HL-60/S4 (cell line): ENCODE data around the gene STK11IP.

Source experiments
- in situ Hi-C: fragments of 300-500 bp; cut with MboI; formaldehyde crosslinking; loops from 2 replicates; pipeline ENCODE4 v1.14.3; 2022; ENCODE audit warnings: low sequenced_read_pairs

STK11IP gene

GRCh38 chr2:219631406-219631891, 33.8 kb downstream of the STK11IP start:
- in situ Hi-C loops = no loop called here

GRCh38 chr2:219631904-219632759, 34.5 kb downstream of the STK11IP start:
- in situ Hi-C loops = no loop called here

- in situ Hi-C loops = no loop called here
These were observed 35.1 kb downstream of the STK11IP start for GRCh38 chr2:219632760-219633105.

- in situ Hi-C loops = no loop called here
These were observed 35.8 kb downstream of the STK11IP start for GRCh38 chr2:219633276-219634065.

GRCh38 chr2:219634171-219634940, 36.7 kb downstream of the STK11IP start:
- in situ Hi-C loops = no loop called here

- in situ Hi-C loops = no loop called here
These were observed 37.5 kb downstream of the STK11IP start for GRCh38 chr2:219634951-219635751.

- in situ Hi-C loops = no loop called here
These were observed 38.7 kb downstream of the STK11IP start for GRCh38 chr2:219636144-219636915.

GRCh38 chr2:219636941-219637841, 39.5 kb downstream of the STK11IP start:
- in situ Hi-C loops = no loop called here

- in situ Hi-C loops = no loop called here
These were observed 40.2 kb downstream of the STK11IP start for GRCh38 chr2:219637842-219638185.

GRCh38 chr2:219638217-219638947, 40.7 kb downstream of the STK11IP start:
- in situ Hi-C loops = no loop called here

- in situ Hi-C loops = no loop called here
These were observed 41.5 kb downstream of the STK11IP start for GRCh38 chr2:219638948-219639755.

- in situ Hi-C loops = loop anchor here (10.0 kb wide), 1 partner anchor 107 kb away; no protein-coding TSS in a partner anchor
These were observed 43.9 kb downstream of the STK11IP start for GRCh38 chr2:219641390-219642068.

GRCh38 chr2:219642069-219642454, 44.4 kb downstream of the STK11IP start:
- in situ Hi-C loops = loop anchor here (10.0 kb wide), 1 partner anchor 107 kb away; no protein-coding TSS in a partner anchor

GRCh38 chr2:219642465-219643083, 44.9 kb downstream of the STK11IP start:
- in situ Hi-C loops = loop anchor here (10.0 kb wide), 1 partner anchor 108 kb away; no protein-coding TSS in a partner anchor

GRCh38 chr2:219643084-219643473, 45.4 kb downstream of the STK11IP start:
- in situ Hi-C loops = loop anchor here (10.0 kb wide), 1 partner anchor 108 kb away; no protein-coding TSS in a partner anchor
